HCT116 (cell line): ENCODE data around the gene CS. TPM values are rescaled to one million over a fixed set of nuclear protein-coding genes. Genes with fewer than 3 reads are reported as not detected.
A peak's percentile ranks its signal among the peaks of the same experiment; 100 is the strongest.

ENCODE experiments used
- ATAC-seq: fragments of 200-7000 bp; cut with Tn5 transposase; 2 replicates; pipeline ENCODE4 v1.9.1; 2020; ENCODE audit warnings: mild to moderate bottlenecking, moderate library complexity
- BruUV-seq: library from RNA; stranded (reverse); fragments of 400-500 nt; replicated peaks from 2 replicates; lab custom pipeline; 2021; lab: Mats Ljungman, UMichigan
- CTCF ChIA-PET: fragments of 300-600 bp; sonication (Branson Sonifier 250); formaldehyde crosslinking; loops from one replicate; lab custom pipeline; 2021; ENCODE audit warnings: antibody characterized with exemption; lab: Charles Lee
- POLR2A ChIA-PET: fragments of 300-600, 350-600 bp; sonication (Branson Sonifier 250); formaldehyde crosslinking; loops from one replicate; lab custom pipeline; 2021; ENCODE audit warnings: antibody characterized with exemption; lab: Charles Lee
- RAD21 ChIA-PET, 2 experiments: fragments of 300-600 bp; sonication (Branson Sonifier 250); formaldehyde crosslinking; loops; one replicate each; lab custom pipeline; 2023; ENCODE audit warnings: low total read pairs in 2 of 2; ENCODE audit not compliant: uncharacterized antibody in 2 of 2, unreplicated experiment in 2 of 2, low non-redundant PET in 1 of 2; lab: Charles Lee
- DNase-seq: peaks from one replicate; pipeline ENCODE4 v3.0.0-alpha.2; 2010; ENCODE audit warnings: low read depth, low spot score
- H2AFZ ChIP-seq: fragments of 200-600 bp; shearing (Covaris generic), sonication (generic); 2 replicates; pipeline ENCODE4 v1.6.1; 2017; ENCODE audit warnings: low read depth, mixed run types, mixed read lengths, antibody characterized with exemption, low read length; ENCODE audit not compliant: poor library complexity, severe bottlenecking
- H3K27ac ChIP-seq: 2 replicates; pipeline ENCODE4 v1.5.1; 2012; ENCODE audit warnings: low read depth, low read length
- H3K27me3 ChIP-seq: fragments of 200-600 bp; sonication (generic); 2 replicates; pipeline ENCODE4 v1.6.1; 2016; ENCODE audit warnings: mixed run types, low read length, mixed read lengths; ENCODE audit not compliant: insufficient read depth
- H3K36me3 ChIP-seq, 2 experiments: fragments of 200-500 bp in 1 of 2; fragments of 200-600 bp in 1 of 2; sonication (Bioruptor generic) in 1 of 2; sonication (generic) in 1 of 2; 2 replicates each; pipeline versions ENCODE4 v1.5.1 to v1.6.1; 2014 to 2016; ENCODE audit warnings: low read length in 2 of 2, inconsistent platforms in 1 of 2, mixed read lengths in 1 of 2, mixed run types in 1 of 2; ENCODE audit not compliant: insufficient read depth in 2 of 2, control insufficient read depth in 1 of 2
- H3K4me1 ChIP-seq, 2 experiments: fragments of 200-600 bp in 1 of 2; sonication (generic) in 1 of 2; 2 replicates each; pipeline versions ENCODE4 v1.5.1 to v1.6.1; 2012 to 2017; ENCODE audit warnings: low read length in 2 of 2, inconsistent platforms in 1 of 2, mild to moderate bottlenecking in 1 of 2, mixed read lengths in 1 of 2, mixed run types in 1 of 2, moderate library complexity in 1 of 2; ENCODE audit not compliant: insufficient read depth in 2 of 2, control insufficient read depth in 1 of 2
- H3K4me2 ChIP-seq: fragments of 200-600 bp; sonication (generic); 2 replicates; pipeline ENCODE4 v1.6.1; 2017; ENCODE audit warnings: mixed run types, low read length, mixed read lengths
- H3K4me3 ChIP-seq, 2 experiments: fragments of 200-600 bp in 1 of 2; sonication (generic) in 1 of 2; replicated peaks in 1 of 2; 2 replicates each; pipeline ENCODE4 v1.5.1; 2011 to 2016; ENCODE audit warnings: low read length in 2 of 2, control low read depth in 1 of 2, low read depth in 1 of 2, mild to moderate bottlenecking in 1 of 2, mixed read lengths in 1 of 2, mixed run types in 1 of 2
- H3K79me2 ChIP-seq: fragments of 200-600 bp; sonication (generic); 2 replicates; pipeline ENCODE4 v1.6.1; 2017; ENCODE audit warnings: mild to moderate bottlenecking, mixed run types, low read length, moderate library complexity, mixed read lengths; ENCODE audit not compliant: insufficient read depth
- H3K9ac ChIP-seq: fragments of 200-600 bp; sonication (generic); 2 replicates; pipeline ENCODE4 v1.6.1; 2016; ENCODE audit warnings: low read length, mixed read lengths
- H3K9me2 ChIP-seq: fragments of 200-600 bp; sonication (generic), shearing (Covaris generic); 2 replicates; pipeline ENCODE4 v1.6.1; 2017; ENCODE audit warnings: mixed run types, mild to moderate bottlenecking, moderate library complexity; ENCODE audit not compliant: insufficient read depth
- H3K9me3 ChIP-seq, 2 experiments: fragments of 200-500 bp in 1 of 2; fragments of 200-600 bp in 1 of 2; sonication (Bioruptor generic) in 1 of 2; sonication (generic) in 1 of 2; 2 replicates each; pipeline ENCODE4 v1.6.1; 2014 to 2017; ENCODE audit warnings: low read length in 2 of 2, mixed read lengths in 2 of 2, inconsistent platforms in 1 of 2, low read depth in 1 of 2, mild to moderate bottlenecking in 1 of 2, mixed run types in 1 of 2, moderate library complexity in 1 of 2; ENCODE audit not compliant: control insufficient read depth in 1 of 2, insufficient read depth in 1 of 2
- H4K20me1 ChIP-seq: fragments of 200-600 bp; sonication (generic), shearing (Covaris generic); 2 replicates; pipeline ENCODE4 v1.6.1; 2017; ENCODE audit warnings: mixed run types, mild to moderate bottlenecking, moderate library complexity; ENCODE audit not compliant: insufficient read depth
- ATF3 ChIP-seq: IDR thresholded peaks from 2 replicates; pipeline ENCODE4 v1.6.1; 2012
- CBX3 ChIP-seq: IDR thresholded peaks from 2 replicates; pipeline ENCODE4 v1.6.1; 2012; ENCODE audit warnings: low read depth
- CTCF ChIP-seq, 3 experiments: fragments of 200-600 bp in 1 of 3; sonication (generic) in 1 of 3; IDR thresholded peaks in 2 of 3; conservative IDR thresholded peaks in 1 of 3; 2 replicates each; pipeline ENCODE4 v1.5.1; 2012 to 2017; ENCODE audit warnings: low read depth in 2 of 3, low read length in 2 of 3, antibody characterized with exemption in 1 of 3, borderline replicate concordance in 1 of 3, control low read depth in 1 of 3, mild to moderate bottlenecking in 1 of 3, mixed read lengths in 1 of 3, mixed run types in 1 of 3, moderate library complexity in 1 of 3; ENCODE audit not compliant: insufficient read depth in 1 of 3
- EZH2 ChIP-seq: fragments of 200-600 bp; sonication (generic); IDR thresholded peaks from 2 replicates; pipeline ENCODE4 v1.6.1; 2017; ENCODE audit warnings: antibody characterized with exemption, mixed run types
- EZH2phosphoT487 ChIP-seq: fragments of 200-600 bp; IDR thresholded peaks from 2 replicates; pipeline ENCODE4 v1.6.1; 2018; ENCODE audit warnings: antibody characterized with exemption, borderline replicate concordance
- FOSL1 ChIP-seq: IDR thresholded peaks from 2 replicates; pipeline ENCODE4 v1.6.1; 2012; ENCODE audit warnings: low read depth
- JUND ChIP-seq: IDR thresholded peaks from 2 replicates; pipeline ENCODE4 v1.6.1; 2012
- MAX ChIP-seq: IDR thresholded peaks from 2 replicates; pipeline ENCODE4 v1.6.1; 2012
- POLR2AphosphoS5 ChIP-seq: IDR thresholded peaks from 2 replicates; pipeline ENCODE4 v1.6.1; 2011; ENCODE audit warnings: mild to moderate bottlenecking, low read depth, low read length, moderate library complexity
- RAD21 ChIP-seq: IDR thresholded peaks from 2 replicates; pipeline ENCODE4 v1.6.1; 2012; ENCODE audit warnings: low read depth, mild to moderate bottlenecking
- SIN3A ChIP-seq: IDR thresholded peaks from 2 replicates; pipeline ENCODE4 v1.6.1; 2012; ENCODE audit warnings: low read depth
- SRF ChIP-seq: IDR thresholded peaks from 2 replicates; pipeline ENCODE4 v1.6.1; 2012; ENCODE audit warnings: low read depth
- TCF7L2 ChIP-seq: IDR thresholded peaks from 2 replicates; pipeline ENCODE4 v1.7.0; 2011; ENCODE audit warnings: borderline replicate concordance, inconsistent platforms; ENCODE audit not compliant: insufficient read depth, insufficient read length; ENCODE audit errors: extremely low read depth
- YY1 ChIP-seq: IDR thresholded peaks from 2 replicates; pipeline ENCODE4 v1.6.1; 2011; ENCODE audit warnings: low read length, low read depth, moderate library complexity, mild to moderate bottlenecking; ENCODE audit not compliant: insufficient replicate concordance; ENCODE audit errors: extremely low read depth
- ZBTB33 ChIP-seq: IDR thresholded peaks from 2 replicates; pipeline ENCODE4 v1.6.1; 2011; ENCODE audit warnings: mild to moderate bottlenecking, low read length, moderate library complexity; ENCODE audit not compliant: insufficient replicate concordance; ENCODE audit errors: extremely low read depth
- ZFX ChIP-seq: fragments of 450-650 bp; IDR thresholded peaks from 2 replicates; pipeline ENCODE4 v1.6.1; 2017
- ZNF274 ChIP-seq: fragments of 200-500 bp; sonication (Bioruptor generic); IDR thresholded peaks from 2 replicates; pipeline ENCODE4 v1.6.1; 2014; ENCODE audit warnings: mild to moderate bottlenecking, low read depth, low read length, inconsistent platforms
- intact Hi-C: fragments of 100-400 bp; cut with micrococcal nuclease; formaldehyde crosslinking; loops from 2 replicates; pipeline ENCODE4 v1.10.0; 2022
- total RNA-seq: library from RNA; stranded (reverse); gene quantifications from one replicate; pipeline ENCODE4 v1.2.1, GENCODE V29; 2021; ENCODE audit not compliant: unreplicated experiment

CS gene
- total RNA-seq, 1 experiment from 2014 or later = 270 TPM

- no peak for TF ChIP-seq SRF
These were observed 42.6 kb downstream of the CS start (continued) for GRCh38 chr12:56257491-56258067.

- Histone ChIP-seq H3K4me1 (peaks cover 25 to 43% of the 10 kb centered on the region in 2 experiments), H3K9me3 (no peaks in the 10 kb centered on the region), H3K4me3 (peak overlapping the region; percentile 71 to 89), H2AFZ (no peak overlapping the region), H4K20me1 (no peaks in the 10 kb centered on the region), H3K27ac (peak overlapping the region; percentile 82), H3K9me2 (no peaks in the 10 kb centered on the region), H3K9ac (peak overlapping the region; percentile 89), H3K27me3 (no peaks in the 10 kb centered on the region), H3K79me2 (peaks cover 30% of the 10 kb centered on the region), H3K36me3 (peaks cover 29 to 48% of the 10 kb centered on the region in 2 experiments), H3K4me2 (peak overlapping the region; percentile 97)
- CTCF ChIA-PET = no interaction called here
- TF ChIP-seq CTCF (IDR thresholded peaks at IDR 0.05 in 2 of 3, conservative IDR thresholded peaks at IDR 0.05 in 1 of 3; ENCODE audit: borderline replicate concordance in 1 of 3, insufficient read depth in 1 of 3, low read depth in 2 of 3, low read length in 2 of 3) (no peak), ATF3 (no peak), FOSL1 (no peak), MAX (no peak), JUND (no peak), EZH2 (no peak), POLR2AphosphoS5 (no peak), SIN3A (no peak), ZBTB33 (no peak), YY1 (no peak), ZNF274 (no peak), RAD21 (no peak), EZH2phosphoT487 (no peak), ZFX (no peak), TCF7L2 (no peak), CBX3 (no peak)
- no TSS peak for BruUV-seq
- ATAC-seq (no peak), DNase-seq (no peak)
- RAD21 ChIA-PET = no interaction called here
- intact Hi-C loops = loop anchor here (1.0 to 5.0 kb wide), 2 partner anchors 35 to 64 kb away; partner anchors contain the start of genes NABP2 and RNF41
- POLR2A ChIA-PET = no interaction called here
These were observed 43.1 kb downstream of the CS start for GRCh38 chr12:56257071-56257470.
